DOHH2 (cell line): Measurements from ENCODE around the gene CSMD2.
A peak's percentile ranks its signal among the peaks of the same experiment; 100 is the strongest.

Source experiments
- CTCF ChIP-seq: fragments of 200-600 bp; sonication (generic); IDR thresholded peaks from one replicate; pipeline ENCODE4 v1.5.1; 2014; ENCODE audit warnings: antibody characterized with exemption, mild to moderate bottlenecking, low read depth, low read length; ENCODE audit not compliant: poor library complexity, severe bottlenecking
- EZH2phosphoT487 ChIP-seq: fragments of 200-600 bp; sonication (generic); IDR thresholded peaks from 2 replicates; pipeline ENCODE4 v1.6.1; 2017; ENCODE audit warnings: borderline replicate concordance, mild to moderate bottlenecking, antibody characterized with exemption, low read length, moderate library complexity, mixed read lengths

GRCh38 chr1:33633019-33633801 is 531.8 kb downstream of the CSMD2 start:
- TF ChIP-seq CTCF: peak; percentile 99
- no peak for TF ChIP-seq EZH2phosphoT487
